Activated naive CD8-positive, alpha-beta T cell treated with anti-CD3 and anti-CD28 coated beads, Interleukin-2, amount 50 U/mL, for 24 hours (primary cell): ENCODE results near the gene C6orf52.
"Not testable (repeated sequence)": the region's sequence is repeated elsewhere in the genome, so short reads cannot be mapped to it uniquely, and the experiment has no call there.

Experiments
- ATAC-seq: fragments of 150-1000 bp; cut with Tn5 transposase; one replicate; pipeline ENCODE4 v1.10.0; 2021
- DNase-seq: peaks from one replicate; pipeline ENCODE4 v3.0.0; 2021
- H3K27ac Mint-ChIP-seq: one replicate; pipeline ENCODE4 v1.8.0; 2021; ENCODE audit warnings: mild to moderate bottlenecking, mixed read lengths
- H3K27me3 Mint-ChIP-seq: one replicate; pipeline ENCODE4 v1.8.0; 2021; ENCODE audit warnings: mixed read lengths
- H3K36me3 Mint-ChIP-seq: one replicate; pipeline ENCODE4 v1.8.0; 2021; ENCODE audit warnings: low read depth, mixed read lengths
- H3K4me1 Mint-ChIP-seq: one replicate; pipeline ENCODE4 v1.8.0; 2021; ENCODE audit warnings: mixed read lengths
- H3K4me3 Mint-ChIP-seq: one replicate; pipeline ENCODE4 v1.8.0; 2021; ENCODE audit warnings: mild to moderate bottlenecking, moderate library complexity, mixed read lengths
- H3K9me3 Mint-ChIP-seq: one replicate; pipeline ENCODE4 v1.8.0; 2021; ENCODE audit warnings: mixed read lengths

C6orf52 gene

GRCh38 chr6:10685092-10685915 is 9.1 kb downstream of the C6orf52 start:
- no peaks in the 10 kb centered on the region for H3K27me3 Mint-ChIP-seq
- peaks cover 46% of the 10 kb centered on the region for H3K4me1 Mint-ChIP-seq
- H3K27ac Mint-ChIP-seq: peak overlapping the region; percentile 59
- H3K9me3 Mint-ChIP-seq: no peaks in the 10 kb centered on the region
- ATAC-seq (peak; percentile 74), DNase-seq (no peak)
- H3K36me3 Mint-ChIP-seq: no peaks in the 10 kb centered on the region
- H3K4me3 Mint-ChIP-seq: peak overlapping the region; percentile 2

- peak overlapping the region; percentile 59 for H3K27ac Mint-ChIP-seq
- no peaks in the 10 kb centered on the region for H3K9me3 Mint-ChIP-seq
- DNase-seq (no peak), ATAC-seq (no peak)
- H3K4me1 Mint-ChIP-seq: peaks cover 47% of the 10 kb centered on the region
- H3K36me3 Mint-ChIP-seq: no peaks in the 10 kb centered on the region
- peak overlapping the region; percentile 2 for H3K4me3 Mint-ChIP-seq
- H3K27me3 Mint-ChIP-seq: peaks cover 2% of the 10 kb centered on the region
Measured at GRCh38 chr6:10684618-10685017, 9.8 kb downstream of the C6orf52 start.

- H3K4me1 Mint-ChIP-seq: peaks cover 48% of the 10 kb centered on the region
- peaks cover 2% of the 10 kb centered on the region for H3K27me3 Mint-ChIP-seq
- H3K4me3 Mint-ChIP-seq: no peak overlapping the region
- no peaks in the 10 kb centered on the region for H3K36me3 Mint-ChIP-seq
- ATAC-seq: no peak
- DNase-seq: no peak
- H3K9me3 Mint-ChIP-seq: no peaks in the 10 kb centered on the region
- peak overlapping the region; percentile 74 for H3K27ac Mint-ChIP-seq
Measured at GRCh38 chr6:10682355-10682988, 11.9 kb downstream of the C6orf52 start.

- ATAC-seq (no peak), DNase-seq (no peak)
- no peak overlapping the region for H3K27ac Mint-ChIP-seq
- peaks cover 2% of the 10 kb centered on the region for H3K27me3 Mint-ChIP-seq
- no peaks in the 10 kb centered on the region for H3K36me3 Mint-ChIP-seq
- H3K9me3 Mint-ChIP-seq: no peaks in the 10 kb centered on the region
- peaks cover 48% of the 10 kb centered on the region for H3K4me1 Mint-ChIP-seq
- no peak overlapping the region for H3K4me3 Mint-ChIP-seq
Measured at GRCh38 chr6:10681795-10682194, 12.6 kb downstream of the C6orf52 start.

GRCh38 chr6:10678456-10678855 is 16.0 kb downstream of the C6orf52 start:
- no peaks in the 10 kb centered on the region for H3K9me3 Mint-ChIP-seq
- no peaks in the 10 kb centered on the region for H3K36me3 Mint-ChIP-seq
- H3K4me1 Mint-ChIP-seq: peaks cover 21% of the 10 kb centered on the region
- no peak overlapping the region for H3K27ac Mint-ChIP-seq
- ATAC-seq: no peak
- no peak overlapping the region for H3K4me3 Mint-ChIP-seq
- H3K27me3 Mint-ChIP-seq: peaks cover 4% of the 10 kb centered on the region
- DNase-seq: no peak

- Mint-ChIP-seq H3K4me1 (peaks cover 3% of the 10 kb centered on the region), H3K4me3 (no peak overlapping the region), H3K9me3 (no peaks in the 10 kb centered on the region), H3K27ac (no peak overlapping the region), H3K36me3 (no peaks in the 10 kb centered on the region), H3K27me3 (peaks cover 7% of the 10 kb centered on the region)
- DNase-seq: no peak
- ATAC-seq: no peak
Measured at GRCh38 chr6:10676403-10676802, 18.0 kb downstream of the C6orf52 start.

- Mint-ChIP-seq H3K27me3 (peaks cover 11% of the 10 kb centered on the region), H3K27ac (peak overlapping the region; percentile 74), H3K36me3 (no peaks in the 10 kb centered on the region), H3K4me3 (no peak overlapping the region), H3K4me1 (peaks cover 14% of the 10 kb centered on the region), H3K9me3 (peaks cover 9% of the 10 kb centered on the region)
- DNase-seq (no peak), ATAC-seq (peak; percentile 65)
Measured at GRCh38 chr6:10668126-10668917, 26.1 kb downstream of the C6orf52 start.

GRCh38 chr6:10665595-10665994 is 28.8 kb downstream of the C6orf52 start:
- not testable (repeated sequence) for H3K9me3 Mint-ChIP-seq, H3K4me3 Mint-ChIP-seq, H3K36me3 Mint-ChIP-seq, H3K27me3 Mint-ChIP-seq, ATAC-seq, H3K27ac Mint-ChIP-seq, DNase-seq
- peaks cover 14% of the 10 kb centered on the region for H3K4me1 Mint-ChIP-seq

GRCh38 chr6:10662742-10663141 is 31.7 kb downstream of the C6orf52 start:
- no peak overlapping the region for H3K27ac Mint-ChIP-seq
- no peak for DNase-seq
- no peak for ATAC-seq
- no peak overlapping the region for H3K4me3 Mint-ChIP-seq
- H3K27me3 Mint-ChIP-seq: peaks cover 18% of the 10 kb centered on the region
- H3K9me3 Mint-ChIP-seq: peaks cover 9% of the 10 kb centered on the region
- H3K36me3 Mint-ChIP-seq: no peaks in the 10 kb centered on the region
- peaks cover 11% of the 10 kb centered on the region for H3K4me1 Mint-ChIP-seq

- Mint-ChIP-seq H3K4me3 (no peak overlapping the region), H3K9me3 (peaks cover 9% of the 10 kb centered on the region), H3K27ac (no peak overlapping the region), H3K4me1 (peaks cover 7% of the 10 kb centered on the region), H3K27me3 (peaks cover 18% of the 10 kb centered on the region), H3K36me3 (no peaks in the 10 kb centered on the region)
- ATAC-seq (no peak), DNase-seq (no peak)
Measured at GRCh38 chr6:10662207-10662606, 32.2 kb downstream of the C6orf52 start.

- not testable (repeated sequence) for H3K4me3 Mint-ChIP-seq, H3K9me3 Mint-ChIP-seq, DNase-seq, H3K27ac Mint-ChIP-seq, H3K4me1 Mint-ChIP-seq, H3K36me3 Mint-ChIP-seq, ATAC-seq
- peaks cover 13% of the 10 kb centered on the region for H3K27me3 Mint-ChIP-seq
Measured at GRCh38 chr6:10660431-10661191, 33.8 kb downstream of the C6orf52 start.

- no peak overlapping the region for H3K4me3 Mint-ChIP-seq
- ATAC-seq: no peak
Measured at GRCh38 chr6:10659699-10660348, 34.6 kb downstream of the C6orf52 start.

GRCh38 chr6:10658910-10659698 is 35.3 kb downstream of the C6orf52 start:
- Mint-ChIP-seq H3K27me3 (peaks cover 17% of the 10 kb centered on the region), H3K4me1 (peaks cover 14% of the 10 kb centered on the region), H3K9me3 (no peaks in the 10 kb centered on the region), H3K27ac (no peak overlapping the region), H3K36me3 (no peaks in the 10 kb centered on the region), H3K4me3 (peak overlapping the region; percentile 26)
- DNase-seq (no peak), ATAC-seq (no peak)

More at GRCh38 chr6:10659699-10660348, 34.6 kb downstream of the C6orf52 start:
- Mint-ChIP-seq H3K36me3 (no peaks in the 10 kb centered on the region), H3K9me3 (no peaks in the 10 kb centered on the region), H3K27me3 (peaks cover 16% of the 10 kb centered on the region), H3K27ac (no peak overlapping the region), H3K4me1 (peaks cover 14% of the 10 kb centered on the region)
- no peak for DNase-seq
